Esophagus (tissue), 2 donors: ENCODE measurements around the gene COQ4. TPM values are rescaled to one million over a fixed set of nuclear protein-coding genes. Genes with fewer than 3 reads are reported as not detected.

Experiments used
- H3K27ac ChIP-seq, 2 donors: one replicate each; pipeline ENCODE4 v1.5.1; 2013; ENCODE audit warnings: low read depth in 2 of 2, mild to moderate bottlenecking in 2 of 2, inconsistent platforms in 1 of 2, low read length in 1 of 2, moderate library complexity in 1 of 2
- H3K27me3 ChIP-seq, 2 donors: one replicate each; pipeline ENCODE4 v1.6.1; 2013; ENCODE audit warnings: low read length in 2 of 2, control low read depth in 1 of 2, mild to moderate bottlenecking in 1 of 2; ENCODE audit not compliant: insufficient read depth in 2 of 2, control insufficient read depth in 1 of 2
- H3K36me3 ChIP-seq, 2 donors: one replicate each; pipeline ENCODE4 v1.6.1; 2013; ENCODE audit warnings: low read length in 1 of 2; ENCODE audit not compliant: control insufficient read depth in 2 of 2, insufficient read depth in 2 of 2
- H3K4me1 ChIP-seq, 2 donors: one replicate each; pipeline ENCODE4 v1.6.1; 2013; ENCODE audit warnings: low read length in 1 of 2; ENCODE audit not compliant: control insufficient read depth in 2 of 2, insufficient read depth in 2 of 2
- H3K4me3 ChIP-seq, 2 donors: one replicate each; pipeline ENCODE4 v1.5.1; 2013; ENCODE audit warnings: low read length in 2 of 2, mild to moderate bottlenecking in 2 of 2, low read depth in 1 of 2, moderate library complexity in 1 of 2
- H3K9me3 ChIP-seq, 2 donors: one replicate each; pipeline ENCODE4 v1.6.1; 2013; ENCODE audit warnings: mild to moderate bottlenecking in 2 of 2, low read depth in 1 of 2, low read length in 1 of 2, moderate library complexity in 1 of 2; ENCODE audit not compliant: control insufficient read depth in 2 of 2, insufficient read depth in 1 of 2
- WGBS, 2 donors: extraction: QIAGEN DNeasy Blood & Tissue Kit; methylation state at CpG; one replicate each; pipeline ENCODE4 v1.1.7; 2013; 5-methylcytosine and 5-hydroxymethylcytosine counted together
- polyA plus RNA-seq, 2 donors: library from polyadenylated mRNA; stranded (reverse); fragments of 200-250 nt; gene quantifications; one replicate each; pipeline ENCODE4 v1.2.3, GENCODE V29; 2013
- donor health status: healthy with polysubstance abuse.
- donor health status: Bipolar disorder and iron deficiency.

COQ4 gene
- polyA plus RNA-seq, 2 donors = 63.2 to 73.6 TPM

DNA sequence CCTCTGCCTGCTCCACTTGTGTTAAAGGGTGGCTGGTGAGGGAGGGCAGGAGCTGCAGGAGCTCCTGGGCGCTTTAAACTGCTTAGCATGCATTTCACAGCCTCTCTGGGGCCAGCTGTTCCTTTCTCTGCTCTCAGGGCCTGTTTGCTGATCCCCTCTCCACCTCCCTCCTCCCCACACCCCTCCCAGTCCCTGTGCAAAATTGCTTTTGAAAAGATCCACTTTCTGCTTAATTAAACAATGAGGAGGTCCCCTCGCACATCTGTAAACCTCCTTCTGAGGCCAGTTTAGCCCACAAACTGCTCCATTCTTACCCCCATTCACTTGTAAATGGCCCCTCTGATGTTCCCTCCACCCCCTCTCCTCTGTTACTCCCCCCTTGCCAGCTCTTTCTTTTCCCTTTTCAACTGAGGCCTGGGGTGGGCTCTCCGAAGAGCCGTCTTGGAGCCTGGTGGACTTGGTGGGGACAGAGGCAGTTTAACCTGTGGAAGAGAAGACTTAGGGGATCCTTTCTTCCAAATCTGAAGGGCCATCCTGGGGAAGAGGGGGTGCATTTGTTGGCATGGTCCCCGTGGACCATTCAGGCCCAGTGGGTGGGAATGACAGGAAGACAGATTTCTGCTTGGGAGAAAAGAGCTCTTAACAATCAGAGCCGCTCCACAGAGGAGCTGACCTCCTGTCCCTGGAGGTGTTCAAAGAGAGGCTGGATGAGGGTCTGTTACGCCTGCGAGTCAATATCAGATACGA lies 60.5 kb downstream of the COQ4 start:
- H3K4me3 ChIP-seq = no peak overlapping the region
- H3K9me3 ChIP-seq = no peaks in the 10 kb centered on the region
- H3K27ac ChIP-seq = no peak overlapping the region
- 83 to 85% methylated on average over 9 of the region's 9 CpGs for WGBS, 2 donors
- peaks cover 13 to 36% of the 10 kb centered on the region in 2 donors for H3K36me3 ChIP-seq
- no peaks in the 10 kb centered on the region for H3K27me3 ChIP-seq
- peaks cover 0 to 4% of the 10 kb centered on the region in 2 donors for H3K4me1 ChIP-seq

Other genes with a start within 250 kb of the COQ4 start
- 10 to 100 TPM; 59.0 to 59.4 TPM for gene PTGES2, start 195.1 kb upstream of the COQ4 start, polyA plus RNA-seq
- 1,000 to 10,000 TPM; 1,061 to 2,097 TPM for gene LCN2, start 173.4 kb upstream of the COQ4 start, polyA plus RNA-seq
- 100 to 1,000 TPM in 1 of 2 donors, 10 to 100 TPM in 1; 77.5 to 104 TPM for gene BBLN, start 162.6 kb upstream of the COQ4 start, polyA plus RNA-seq
- 10 to 100 TPM; 39.8 to 39.9 TPM for gene CIZ1, start 131.3 kb upstream of the COQ4 start, polyA plus RNA-seq
- 1 to 10 TPM; 2.4 to 4.6 TPM for gene DNM1, start 119.5 kb upstream of the COQ4 start, polyA plus RNA-seq
- 100 to 1,000 TPM in 1 of 2 donors, 10 to 100 TPM in 1; 63.3 to 114 TPM for gene GOLGA2, start 46.8 kb upstream of the COQ4 start, polyA plus RNA-seq
- 10 to 100 TPM; 16.9 to 32.7 TPM for gene SWI5, start 46.6 kb upstream of the COQ4 start, polyA plus RNA-seq
- 10 to 100 TPM; 12.5 to 18.8 TPM for gene TRUB2, start 392 bp upstream of the COQ4 start, polyA plus RNA-seq
- 10 to 100 TPM; 65.2 to 69.2 TPM for gene SLC27A4, start 17.7 kb downstream of the COQ4 start, polyA plus RNA-seq
- gene URM1, start 48.5 kb downstream of the COQ4 start, polyA plus RNA-seq = 10 to 100 TPM; 18.7 to 42.2 TPM
- 1 to 10 TPM; 7.2 to 9.6 TPM for gene CERCAM, start 98.0 kb downstream of the COQ4 start, polyA plus RNA-seq
- gene ODF2, start 133.2 kb downstream of the COQ4 start, polyA plus RNA-seq = 10 to 100 TPM; 10.0 to 12.6 TPM
- gene GLE1, start 181.9 kb downstream of the COQ4 start, polyA plus RNA-seq = 10 to 100 TPM in 1 of 2 donors, 1 to 10 TPM in 1; 9.5 to 12.8 TPM
- 100 to 1,000 TPM; 101 to 109 TPM for gene SPTAN1, start 229.7 kb downstream of the COQ4 start, polyA plus RNA-seq